K562 (cell line): ENCODE measurements around the gene IGFL1. TPM values are rescaled to one million over a fixed set of nuclear protein-coding genes. Genes with fewer than 3 reads are reported as not detected.

Source experiments
- ETV6 ChIP-seq, 3 experiments: fragments of 150-350 bp in 1 of 3; sonication (generic) in 1 of 3; formaldehyde crosslinking in 1 of 3; IDR thresholded peaks; 2 replicates each; pipeline versions ENCODE4 v1.6.1 to v1.8.0; 2014 to 2022; ENCODE audit warnings: borderline replicate concordance in 2 of 3, low read depth in 2 of 3, antibody characterized with exemption in 1 of 3, low read length in 1 of 3, mild to moderate bottlenecking in 1 of 3, missing genetic modification reagents in 1 of 3
- HMG20B ChIP-seq: fragments of 250-450 bp; sonication (Bioruptor Pico); IDR thresholded peaks from 2 replicates; pipeline ENCODE4 v1.5.0; 2021; ENCODE audit warnings: mild to moderate bottlenecking
- HSF4 ChIP-seq: fragments of 250-450 bp; sonication (Bioruptor Pico); IDR thresholded peaks from 2 replicates; pipeline ENCODE4 v2.1.2; 2022; ENCODE audit warnings: mild to moderate bottlenecking, moderate library complexity, borderline replicate concordance
- NFRKB ChIP-seq: fragments of 450-650 bp; IDR thresholded peaks from 2 replicates; pipeline ENCODE4 v1.6.1; 2016; ENCODE audit warnings: low read depth
- OTX1 ChIP-seq: fragments of 450-650 bp; formaldehyde crosslinking; IDR thresholded peaks from 2 replicates; pipeline ENCODE4 v1.4.0; 2022; ENCODE audit warnings: mild to moderate bottlenecking
- PHF20 ChIP-seq: fragments of 450-650 bp; IDR thresholded peaks from 2 replicates; pipeline ENCODE4 v1.6.1; 2018; ENCODE audit not compliant: partially characterized antibody
- RBBP5 ChIP-seq: fragments of 200-600 bp; sonication (generic); IDR thresholded peaks from 2 replicates; pipeline ENCODE4 v1.6.1; 2012; ENCODE audit warnings: borderline replicate concordance, mild to moderate bottlenecking, low read length, control low read depth, inconsistent platforms; ENCODE audit not compliant: insufficient read depth, poor library complexity, severe bottlenecking
- RBM17 ChIP-seq: fragments of 200-400 bp; formaldehyde crosslinking; IDR thresholded peaks from 2 replicates; pipeline ENCODE4 v1.6.1; 2017; ENCODE audit warnings: low read depth, mild to moderate bottlenecking, low read length, borderline replicate concordance
- RFX7 ChIP-seq: fragments of 250-450 bp; sonication (Bioruptor Pico); IDR thresholded peaks from 2 replicates; pipeline ENCODE4 v1.5.1; 2021; ENCODE audit warnings: mild to moderate bottlenecking
- RHOXF2B ChIP-seq: fragments of 250-450 bp; sonication (Bioruptor Pico); conservative IDR thresholded peaks from 2 replicates; pipeline ENCODE4 v1.5.1; 2021
- SREBF1 ChIP-seq: fragments of 150-350 bp; IDR thresholded peaks from 2 replicates; pipeline ENCODE4 v1.6.1; 2014; ENCODE audit warnings: antibody characterized with exemption, low read depth, low read length, borderline replicate concordance
- ZEB2 ChIP-seq: fragments of 450-650 bp; IDR thresholded peaks from 2 replicates; pipeline ENCODE4 v1.6.1; 2016
- ZFPM2 ChIP-seq: fragments of 250-450 bp; sonication (Bioruptor Pico); IDR thresholded peaks from 2 replicates; pipeline ENCODE4 v1.5.1; 2022; ENCODE audit warnings: mild to moderate bottlenecking
- ZNF561 ChIP-seq: fragments of 450-650 bp; formaldehyde crosslinking; conservative IDR thresholded peaks from 2 replicates; pipeline ENCODE4 v1.4.0; 2020; ENCODE audit warnings: mild to moderate bottlenecking, moderate library complexity
- polyA plus RNA-seq, 8 experiments: library from polyadenylated mRNA; depleted of rRNA in 4 of 8; stranded (reverse) in 5 of 8; unstranded in 3 of 8; fragments of >200 nt; fragmentation: Nextera tagmentation in 2 of 8; fragmentation: Illumina TruSeq in 1 of 8; extraction: Ambion mirVana in 2 of 8; extraction: Trizol in 1 of 8; gene quantifications; 2 replicates each; pipeline versions ENCODE4 v1.2.1 to v1.2.3, GENCODE V29; 2011 to 2014; ENCODE audit warnings: inconsistent platforms in 1 of 8, missing spikeins in 1 of 8
- total RNA-seq, 7 experiments: library from RNA; depleted of rRNA in 6 of 7; stranded (reverse); fragments of >200 nt in 6 of 7; fragmentation: Illumina TruSeq in 2 of 7; extraction: Trizol in 2 of 7; gene quantifications; 2 replicates each; pipeline versions ENCODE4 v1.2.1 to v1.2.3, GENCODE V29; 2011 to 2021; ENCODE audit warnings: low replicate concordance in 1 of 7
- TF ChIP-seq, protein P1 (sequence below): fragments of 450-650 bp; formaldehyde crosslinking; IDR thresholded peaks from 2 replicates; pipeline ENCODE4 v1.4.0; 2022; ENCODE audit warnings: missing genetic modification characterization
- TF ChIP-seq, protein P2 (sequence below): sonication (generic); formaldehyde crosslinking; IDR thresholded peaks from 2 replicates; pipeline ENCODE4 v1.8.0; 2022; ENCODE audit warnings: mild to moderate bottlenecking, missing genetic modification reagents, borderline replicate concordance
- TF ChIP-seq, protein P3 (sequence below): sonication (generic); formaldehyde crosslinking; IDR thresholded peaks from 2 replicates; pipeline ENCODE4 v1.8.0; 2022; ENCODE audit warnings: mild to moderate bottlenecking, missing genetic modification reagents
- TF ChIP-seq, protein P4 (sequence below): fragments of 450-650 bp; IDR thresholded peaks from 2 replicates; pipeline ENCODE4 v1.6.1; 2017; ENCODE audit warnings: mild to moderate bottlenecking, moderate library complexity
- TF ChIP-seq, protein P5 (sequence below): fragments of 450-650 bp; IDR thresholded peaks from 2 replicates; pipeline ENCODE4 v1.6.1; 2017; ENCODE audit warnings: antibody characterized with exemption, mild to moderate bottlenecking

IGFL1 gene
- total and polyA plus RNA-seq, 9 of the 15 experiments (the other 6 are each of a cell fraction or from before 2014, with no cell fraction given), result not detected

DNA sequence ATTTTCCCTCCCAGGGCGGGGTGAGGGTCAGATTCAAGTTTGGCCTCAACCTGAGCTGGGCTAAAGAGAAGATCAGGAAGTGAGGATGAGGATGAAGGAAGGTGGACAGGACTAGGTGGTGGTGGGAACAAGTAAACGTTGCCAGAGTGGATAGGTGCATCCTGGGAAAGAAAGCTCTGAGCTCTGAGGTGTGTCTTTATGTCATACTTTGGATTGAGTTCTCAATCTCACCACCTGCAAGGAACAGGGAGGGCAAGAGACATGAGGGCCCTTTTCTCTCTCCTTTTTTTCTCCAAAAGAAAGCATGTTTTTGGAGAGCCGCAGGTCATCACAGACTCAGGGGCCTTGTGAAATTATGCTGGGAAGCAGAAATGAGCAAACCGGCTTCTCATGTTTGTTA lies 38.2 kb upstream of the IGFL1 start (continued):
- TF ChIP-seq, protein P1, sequence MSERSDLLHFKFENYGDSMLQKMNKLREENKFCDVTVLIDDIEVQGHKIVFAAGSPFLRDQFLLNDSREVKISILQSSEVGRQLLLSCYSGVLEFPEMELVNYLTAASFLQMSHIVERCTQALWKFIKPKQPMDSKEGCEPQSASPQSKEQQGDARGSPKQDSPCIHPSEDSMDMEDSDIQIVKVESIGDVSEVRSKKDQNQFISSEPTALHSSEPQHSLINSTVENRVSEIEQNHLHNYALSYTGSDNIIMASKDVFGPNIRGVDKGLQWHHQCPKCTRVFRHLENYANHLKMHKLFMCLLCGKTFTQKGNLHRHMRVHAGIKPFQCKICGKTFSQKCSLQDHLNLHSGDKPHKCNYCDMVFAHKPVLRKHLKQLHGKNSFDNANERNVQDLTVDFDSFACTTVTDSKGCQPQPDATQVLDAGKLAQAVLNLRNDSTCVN (CRISPR knock-in tag), result peak; percentile 64; the same call in 1 of the 2 replicates
- TF ChIP-seq NFRKB (no peak), ZFPM2 (CRISPR knock-in tag) (no peak), SREBF1 (no peak), ZNF561 (no peak), ETV6 (IDR thresholded peaks at IDR 0.05; ENCODE audit: borderline replicate concordance in 1 of 2, low read depth in 2 of 2, low read length in 1 of 2) (no peak), ETV6 (CRISPR knock-in tag; IDR thresholded peaks at IDR 0.05; ENCODE audit: borderline replicate concordance) (no peak), ZEB2 (no peak), HMG20B (CRISPR knock-in tag) (no peak), RBBP5 (no peak), RHOXF2B (0 out of 2 replicates have a peak, but pooled peaks have one; percentile 11), RBM17 (no peak), OTX1 (CRISPR knock-in tag) (peak; percentile 97), RFX7 (no peak), PHF20 (no peak), HSF4 (CRISPR knock-in tag) (no peak)
- TF ChIP-seq, protein P2, sequence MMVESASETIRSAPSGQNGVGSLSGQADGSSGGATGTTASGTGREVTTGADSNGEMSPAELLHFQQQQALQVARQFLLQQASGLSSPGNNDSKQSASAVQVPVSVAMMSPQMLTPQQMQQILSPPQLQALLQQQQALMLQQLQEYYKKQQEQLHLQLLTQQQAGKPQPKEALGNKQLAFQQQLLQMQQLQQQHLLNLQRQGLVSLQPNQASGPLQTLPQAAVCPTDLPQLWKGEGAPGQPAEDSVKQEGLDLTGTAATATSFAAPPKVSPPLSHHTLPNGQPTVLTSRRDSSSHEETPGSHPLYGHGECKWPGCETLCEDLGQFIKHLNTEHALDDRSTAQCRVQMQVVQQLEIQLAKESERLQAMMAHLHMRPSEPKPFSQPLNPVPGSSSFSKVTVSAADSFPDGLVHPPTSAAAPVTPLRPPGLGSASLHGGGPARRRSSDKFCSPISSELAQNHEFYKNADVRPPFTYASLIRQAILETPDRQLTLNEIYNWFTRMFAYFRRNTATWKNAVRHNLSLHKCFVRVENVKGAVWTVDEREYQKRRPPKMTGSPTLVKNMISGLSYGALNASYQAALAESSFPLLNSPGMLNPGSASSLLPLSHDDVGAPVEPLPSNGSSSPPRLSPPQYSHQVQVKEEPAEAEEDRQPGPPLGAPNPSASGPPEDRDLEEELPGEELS (CRISPR knock-in tag), result no peak
- TF ChIP-seq, protein P3, sequence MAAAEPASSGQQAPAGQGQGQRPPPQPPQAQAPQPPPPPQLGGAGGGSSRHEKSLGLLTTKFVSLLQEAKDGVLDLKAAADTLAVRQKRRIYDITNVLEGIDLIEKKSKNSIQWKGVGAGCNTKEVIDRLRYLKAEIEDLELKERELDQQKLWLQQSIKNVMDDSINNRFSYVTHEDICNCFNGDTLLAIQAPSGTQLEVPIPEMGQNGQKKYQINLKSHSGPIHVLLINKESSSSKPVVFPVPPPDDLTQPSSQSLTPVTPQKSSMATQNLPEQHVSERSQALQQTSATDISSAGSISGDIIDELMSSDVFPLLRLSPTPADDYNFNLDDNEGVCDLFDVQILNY (CRISPR knock-in tag), result no peak
- TF ChIP-seq, protein P4, sequence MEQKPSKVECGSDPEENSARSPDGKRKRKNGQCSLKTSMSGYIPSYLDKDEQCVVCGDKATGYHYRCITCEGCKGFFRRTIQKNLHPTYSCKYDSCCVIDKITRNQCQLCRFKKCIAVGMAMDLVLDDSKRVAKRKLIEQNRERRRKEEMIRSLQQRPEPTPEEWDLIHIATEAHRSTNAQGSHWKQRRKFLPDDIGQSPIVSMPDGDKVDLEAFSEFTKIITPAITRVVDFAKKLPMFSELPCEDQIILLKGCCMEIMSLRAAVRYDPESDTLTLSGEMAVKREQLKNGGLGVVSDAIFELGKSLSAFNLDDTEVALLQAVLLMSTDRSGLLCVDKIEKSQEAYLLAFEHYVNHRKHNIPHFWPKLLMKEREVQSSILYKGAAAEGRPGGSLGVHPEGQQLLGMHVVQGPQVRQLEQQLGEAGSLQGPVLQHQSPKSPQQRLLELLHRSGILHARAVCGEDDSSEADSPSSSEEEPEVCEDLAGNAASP, result no peak
- TF ChIP-seq, protein P5, sequence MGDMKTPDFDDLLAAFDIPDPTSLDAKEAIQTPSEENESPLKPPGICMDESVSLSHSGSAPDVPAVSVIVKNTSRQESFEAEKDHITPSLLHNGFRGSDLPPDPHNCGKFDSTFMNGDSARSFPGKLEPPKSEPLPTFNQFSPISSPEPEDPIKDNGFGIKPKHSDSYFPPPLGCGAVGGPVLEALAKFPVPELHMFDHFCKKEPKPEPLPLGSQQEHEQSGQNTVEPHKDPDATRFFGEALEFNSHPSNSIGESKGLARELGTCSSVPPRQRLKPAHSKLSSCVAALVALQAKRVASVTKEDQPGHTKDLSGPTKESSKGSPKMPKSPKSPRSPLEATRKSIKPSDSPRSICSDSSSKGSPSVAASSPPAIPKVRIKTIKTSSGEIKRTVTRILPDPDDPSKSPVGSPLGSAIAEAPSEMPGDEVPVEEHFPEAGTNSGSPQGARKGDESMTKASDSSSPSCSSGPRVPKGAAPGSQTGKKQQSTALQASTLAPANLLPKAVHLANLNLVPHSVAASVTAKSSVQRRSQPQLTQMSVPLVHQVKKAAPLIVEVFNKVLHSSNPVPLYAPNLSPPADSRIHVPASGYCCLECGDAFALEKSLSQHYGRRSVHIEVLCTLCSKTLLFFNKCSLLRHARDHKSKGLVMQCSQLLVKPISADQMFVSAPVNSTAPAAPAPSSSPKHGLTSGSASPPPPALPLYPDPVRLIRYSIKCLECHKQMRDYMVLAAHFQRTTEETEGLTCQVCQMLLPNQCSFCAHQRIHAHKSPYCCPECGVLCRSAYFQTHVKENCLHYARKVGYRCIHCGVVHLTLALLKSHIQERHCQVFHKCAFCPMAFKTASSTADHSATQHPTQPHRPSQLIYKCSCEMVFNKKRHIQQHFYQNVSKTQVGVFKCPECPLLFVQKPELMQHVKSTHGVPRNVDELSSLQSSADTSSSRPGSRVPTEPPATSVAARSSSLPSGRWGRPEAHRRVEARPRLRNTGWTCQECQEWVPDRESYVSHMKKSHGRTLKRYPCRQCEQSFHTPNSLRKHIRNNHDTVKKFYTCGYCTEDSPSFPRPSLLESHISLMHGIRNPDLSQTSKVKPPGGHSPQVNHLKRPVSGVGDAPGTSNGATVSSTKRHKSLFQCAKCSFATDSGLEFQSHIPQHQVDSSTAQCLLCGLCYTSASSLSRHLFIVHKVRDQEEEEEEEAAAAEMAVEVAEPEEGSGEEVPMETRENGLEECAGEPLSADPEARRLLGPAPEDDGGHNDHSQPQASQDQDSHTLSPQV, result no peak
